ENCODE results near the gene SNX21.
"Not testable (repeated sequence)": the region's sequence is repeated elsewhere in the genome, so short reads cannot be mapped to it uniquely, and the experiment has no call there.

Gene SNX21

GRCh38 chr20:45833030-45833882 is at the start of gene SNX21:
Gene SNX21, plus strand, starts transcription at chr20:45833799. Its CDS starts 121 bp downstream, at chr20:45833920.
- peak; percentile 37 for DNase-seq (ENCODE audit: low read depth)
- no peak for TF ChIP-seq CTCF (IDR thresholded peaks at IDR 0.05; ENCODE audit: insufficient read depth, low read depth, low read length, missing control alignments)
- peak within 1 kb of the TSS; percentile 74 for H3K4me3 ChIP-seq (ENCODE audit: low read depth, low read length)

GRCh38 chr20:45788351-45788750 is 45.2 kb upstream of the SNX21 start:
- no peak for DNase-seq (ENCODE audit: low read depth)
- no peak overlapping the region for H3K4me3 ChIP-seq (ENCODE audit: low read depth, low read length)
- no peak for TF ChIP-seq CTCF (IDR thresholded peaks at IDR 0.05; ENCODE audit: insufficient read depth, low read depth, low read length, missing control alignments)

GRCh38 chr20:45792317-45793118 is 41.1 kb upstream of the SNX21 start:
- H3K4me3 ChIP-seq (ENCODE audit: low read depth, low read length): peak overlapping the region; percentile 74
- DNase-seq (ENCODE audit: low read depth): peak; percentile 25

GRCh38 chr20:45796337-45797065 is 37.1 kb upstream of the SNX21 start:
- no peak for DNase-seq (ENCODE audit: low read depth)
- H3K4me3 ChIP-seq (ENCODE audit: low read depth, low read length): no peak overlapping the region
- TF ChIP-seq CTCF (IDR thresholded peaks at IDR 0.05; ENCODE audit: insufficient read depth, low read depth, low read length, missing control alignments): no peak

More at GRCh38 chr20:45792317-45793118, 41.1 kb upstream of the SNX21 start:
- TF ChIP-seq CTCF (IDR thresholded peaks at IDR 0.05; ENCODE audit: insufficient read depth, low read depth, low read length, missing control alignments): no peak

GRCh38 chr20:45797510-45797909 is 36.1 kb upstream of the SNX21 start:
- not testable (repeated sequence) for DNase-seq (ENCODE audit: low read depth); H3K4me3 ChIP-seq (ENCODE audit: low read depth, low read length)

GRCh38 chr20:45797955-45798354 is 35.6 kb upstream of the SNX21 start:
- DNase-seq (ENCODE audit: low read depth); H3K4me3 ChIP-seq (ENCODE audit: low read depth, low read length): not testable (repeated sequence)

- H3K4me3 ChIP-seq (ENCODE audit: low read depth, low read length): no peak overlapping the region
- peak; percentile 69 for DNase-seq (ENCODE audit: low read depth)
- TF ChIP-seq CTCF (IDR thresholded peaks at IDR 0.05; ENCODE audit: insufficient read depth, low read depth, low read length, missing control alignments): peak; percentile 81
These were observed 34.5 kb upstream of the SNX21 start for GRCh38 chr20:45798935-45799642.
